Measurements from ENCODE around the gene TPST1.
"Not testable (repeated sequence)": the region's sequence is repeated elsewhere in the genome, so short reads cannot be mapped to it uniquely, and the experiment has no call there.

Gene TPST1

DNA sequence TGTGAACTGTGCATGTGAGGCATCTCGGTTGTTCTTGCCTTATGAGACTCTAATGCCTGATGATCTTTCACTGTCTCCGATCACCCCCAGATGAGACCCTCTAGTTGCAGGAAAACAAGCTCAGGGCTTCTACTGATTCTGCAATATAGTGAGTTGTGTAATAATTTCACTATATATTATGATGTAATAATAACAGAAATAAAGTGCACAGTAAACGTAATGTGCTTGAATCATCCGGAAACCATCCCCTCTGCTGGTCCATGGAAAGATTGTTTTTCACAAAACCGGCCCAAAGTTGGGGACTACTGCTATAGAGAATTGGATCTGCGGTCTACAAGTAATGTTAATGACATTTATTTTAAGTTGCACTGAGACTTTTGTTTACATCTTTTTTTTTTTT lies 126.7 kb downstream of the TPST1 start:
- DNase-seq (ENCODE audit: low read depth in 2 of 2) = no peak

DNA sequence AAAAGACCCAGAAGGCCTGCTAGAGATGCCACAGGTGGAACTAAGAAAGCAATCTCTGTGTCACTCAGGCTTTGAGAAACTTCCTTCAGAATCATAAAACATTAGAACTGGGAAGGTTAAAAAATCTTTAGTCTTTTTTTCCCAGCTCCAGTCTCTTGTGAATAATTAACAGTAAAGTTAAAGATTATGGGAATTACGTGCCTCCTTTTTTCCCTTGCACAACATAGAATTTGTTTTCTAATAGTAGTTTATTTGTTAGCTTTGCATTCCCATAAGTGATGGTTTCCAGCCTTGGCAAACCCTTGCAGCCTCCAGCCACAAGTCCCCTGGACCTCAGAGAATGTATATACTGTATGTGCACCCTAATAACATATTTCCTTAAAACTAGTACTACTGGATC lies 128.3 kb downstream of the TPST1 start:
- DNase-seq (ENCODE audit: low read depth in 2 of 2) = no peak

DNA sequence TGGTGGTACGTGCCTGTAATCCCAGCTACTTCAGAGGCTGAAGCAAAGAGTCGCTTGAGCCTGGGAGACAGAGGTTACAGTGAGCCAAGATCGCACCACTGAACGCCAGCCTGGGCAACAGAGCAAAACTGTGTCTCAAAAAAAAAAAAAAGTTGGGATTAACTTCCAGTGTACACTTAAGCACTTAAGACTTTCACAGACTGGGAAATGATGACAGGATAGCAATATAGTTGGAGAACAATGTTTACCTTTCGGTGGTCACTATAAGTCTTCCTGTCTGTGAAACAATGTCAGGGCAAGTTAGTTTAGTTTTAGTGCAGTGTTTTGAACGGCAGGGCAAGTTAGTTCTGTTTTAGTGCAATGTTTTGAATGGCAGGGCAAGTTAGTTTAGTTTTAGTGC lies 130.2 kb downstream of the TPST1 start:
- no peak for DNase-seq (ENCODE audit: low read depth in 2 of 2)

- no peak for DNase-seq (ENCODE audit: low read depth in 2 of 2)
Observed at GRCh38 chr7:66336760-66337159, 131.6 kb downstream of the TPST1 start.

DNA sequence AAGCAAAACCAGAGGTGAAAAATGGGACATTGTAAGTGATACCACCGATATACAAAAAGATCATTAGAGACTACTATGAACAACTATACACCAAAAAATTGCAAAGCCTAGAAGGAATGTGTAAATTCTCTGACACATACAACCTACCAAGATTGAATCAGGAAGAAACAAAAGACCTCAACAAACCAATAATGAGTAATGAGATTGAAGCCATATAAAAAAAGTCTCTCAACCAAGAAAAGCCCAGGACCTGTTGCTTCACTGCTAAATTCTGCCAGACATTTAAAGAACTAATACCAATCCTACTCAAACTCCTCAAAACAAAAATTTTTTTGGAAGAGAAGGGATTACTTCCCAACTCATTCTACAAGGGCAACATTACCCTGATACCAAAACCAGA lies 134.0 kb downstream of the TPST1 start:
- DNase-seq (ENCODE audit: low read depth in 2 of 2) = no peak

DNA sequence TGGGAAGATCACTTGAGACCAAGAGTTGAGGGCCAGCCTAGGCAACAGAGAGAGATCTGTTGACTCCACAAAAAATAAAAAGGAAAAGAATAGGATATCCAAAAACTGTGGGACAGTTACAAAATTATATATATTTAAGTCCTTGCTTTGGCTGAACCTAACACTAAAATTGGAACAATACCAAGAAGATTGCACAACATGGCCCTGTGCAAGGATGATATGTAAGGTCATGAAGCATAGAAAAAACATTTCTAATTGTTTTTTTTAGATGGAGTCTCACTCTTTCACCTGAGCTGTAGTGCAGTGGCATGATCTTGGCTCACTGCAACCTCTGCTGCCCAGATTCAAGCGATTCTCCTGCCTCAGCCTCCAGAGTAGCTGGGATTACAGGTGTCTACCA lies 139.0 kb downstream of the TPST1 start:
- DNase-seq (ENCODE audit: low read depth in 2 of 2) = no peak

DNA sequence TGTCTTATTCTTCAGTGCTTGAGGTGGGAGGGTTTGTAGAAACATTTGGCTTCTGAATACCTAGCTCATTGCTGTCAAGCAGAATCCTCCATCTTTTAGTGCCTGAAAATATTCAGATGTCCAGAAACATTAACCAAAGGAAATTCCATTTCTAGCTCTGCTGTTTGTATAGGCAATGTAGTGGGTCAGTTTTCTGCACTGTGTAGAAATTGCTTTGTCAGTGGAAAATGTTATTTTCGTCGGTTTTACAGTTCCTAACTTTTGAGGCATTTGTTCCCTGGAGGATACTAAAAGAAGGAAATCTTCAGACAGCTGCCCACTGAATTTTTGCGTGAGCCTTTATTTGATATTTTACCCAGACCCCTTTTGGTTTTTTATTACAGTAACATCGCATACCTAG lies 143.4 kb downstream of the TPST1 start:
- DNase-seq (ENCODE audit: low read depth in 2 of 2) = no peak

GRCh38 chr7:66348959-66349358 lies 143.8 kb downstream of the TPST1 start:
- DNase-seq (ENCODE audit: low read depth in 2 of 2) = no peak

- DNase-seq (ENCODE audit: low read depth in 2 of 2) = no peak
Observed at GRCh38 chr7:66352071-66352470, 146.9 kb downstream of the TPST1 start.

GRCh38 chr7:66353547-66353946 lies 148.4 kb downstream of the TPST1 start:
- DNase-seq (ENCODE audit: low read depth in 2 of 2) = no peak

DNA sequence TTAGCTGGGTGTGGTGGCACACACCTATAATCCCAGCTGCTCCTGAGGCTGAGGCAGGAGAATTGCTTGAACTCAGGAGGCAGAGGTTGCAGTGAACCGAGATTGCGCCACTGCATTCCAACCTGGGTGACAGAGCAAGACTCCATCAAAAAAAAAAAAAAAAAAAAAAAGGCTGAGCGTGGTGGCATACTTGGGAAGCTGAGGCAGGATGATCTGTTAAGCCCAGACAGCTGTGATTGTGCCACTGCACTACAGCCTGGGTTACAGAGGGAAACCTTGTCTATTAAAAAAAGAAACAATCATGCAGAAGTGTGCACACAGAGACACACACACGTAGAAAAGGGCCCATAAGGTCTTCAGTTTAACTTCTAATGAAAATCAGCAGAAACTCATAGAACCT lies 150.6 kb downstream of the TPST1 start:
- no peak for DNase-seq (ENCODE audit: low read depth in 2 of 2)

- no peak for DNase-seq (ENCODE audit: low read depth in 2 of 2)
Observed at GRCh38 chr7:66356277-66356721, 151.2 kb downstream of the TPST1 start.

- DNase-seq (ENCODE audit: low read depth in 2 of 2) = no peak
Observed at GRCh38 chr7:66357087-66357486, 152.0 kb downstream of the TPST1 start.

GRCh38 chr7:66359656-66360211 lies 154.6 kb downstream of the TPST1 start:
- no peak for DNase-seq (ENCODE audit: low read depth in 2 of 2)

DNA sequence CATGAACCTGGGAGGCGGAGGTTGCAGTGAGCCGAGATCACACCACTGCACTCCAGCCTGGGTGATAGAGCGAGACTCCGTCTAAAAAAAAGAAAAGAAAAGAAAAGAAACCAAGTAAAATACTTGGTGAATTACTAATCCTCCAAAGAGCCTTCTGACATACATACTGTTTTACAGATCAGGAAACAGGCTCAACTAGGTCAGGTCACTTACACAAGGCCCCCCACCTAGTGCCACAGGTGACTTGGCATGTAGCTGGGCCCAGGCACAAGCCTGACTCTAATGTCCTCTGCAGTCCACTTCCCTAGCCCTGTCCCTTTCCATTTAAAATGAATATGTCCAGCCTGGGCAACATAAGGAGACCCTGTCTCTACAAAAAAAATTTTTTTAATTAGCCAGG lies 157.0 kb downstream of the TPST1 start:
- DNase-seq (ENCODE audit: low read depth in 2 of 2) = no peak

GRCh38 chr7:66363635-66364034 lies 158.5 kb downstream of the TPST1 start:
- DNase-seq (ENCODE audit: low read depth in 2 of 2) = no peak

- DNase-seq (ENCODE audit: low read depth in 2 of 2) = not testable (repeated sequence)
Observed at GRCh38 chr7:66365031-66365430, 159.9 kb downstream of the TPST1 start.

DNA sequence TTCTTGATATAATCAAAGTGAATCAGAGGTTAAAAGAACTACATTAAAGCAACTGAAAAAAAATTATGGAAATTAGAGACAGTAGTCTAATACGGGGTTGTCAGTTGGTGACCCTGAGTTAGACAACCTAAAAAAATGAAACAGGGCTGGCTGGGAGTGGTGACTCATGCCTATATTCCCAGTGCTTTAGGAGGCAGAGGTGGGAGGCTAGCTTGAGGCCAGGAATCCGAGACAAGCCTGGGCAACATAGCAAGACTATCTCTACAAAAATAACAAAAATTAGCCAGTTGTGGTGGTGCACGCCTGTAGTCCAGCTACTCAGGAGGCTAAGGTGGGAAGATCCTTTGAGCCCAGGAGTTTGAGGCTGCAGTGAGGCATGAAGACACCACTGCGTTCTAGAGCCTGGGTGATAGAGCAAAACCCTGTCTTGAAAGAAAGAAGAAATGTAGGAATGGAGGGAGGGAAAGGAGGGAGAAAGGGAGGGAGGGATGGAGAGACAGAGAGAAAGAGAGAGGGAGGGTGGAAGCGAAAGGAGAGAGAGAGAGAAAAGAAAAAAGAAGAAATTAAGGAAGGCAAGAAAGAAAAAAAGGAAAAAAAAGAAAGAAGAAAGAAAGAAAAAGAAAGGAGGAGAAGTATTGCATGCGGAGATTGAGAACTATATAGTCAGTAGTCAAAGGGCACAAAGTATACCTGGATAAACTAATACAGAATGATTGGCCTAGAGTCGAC lies 166.1 kb downstream of the TPST1 start:
- DNase-seq (ENCODE audit: low read depth in 2 of 2) = no peak

DNA sequence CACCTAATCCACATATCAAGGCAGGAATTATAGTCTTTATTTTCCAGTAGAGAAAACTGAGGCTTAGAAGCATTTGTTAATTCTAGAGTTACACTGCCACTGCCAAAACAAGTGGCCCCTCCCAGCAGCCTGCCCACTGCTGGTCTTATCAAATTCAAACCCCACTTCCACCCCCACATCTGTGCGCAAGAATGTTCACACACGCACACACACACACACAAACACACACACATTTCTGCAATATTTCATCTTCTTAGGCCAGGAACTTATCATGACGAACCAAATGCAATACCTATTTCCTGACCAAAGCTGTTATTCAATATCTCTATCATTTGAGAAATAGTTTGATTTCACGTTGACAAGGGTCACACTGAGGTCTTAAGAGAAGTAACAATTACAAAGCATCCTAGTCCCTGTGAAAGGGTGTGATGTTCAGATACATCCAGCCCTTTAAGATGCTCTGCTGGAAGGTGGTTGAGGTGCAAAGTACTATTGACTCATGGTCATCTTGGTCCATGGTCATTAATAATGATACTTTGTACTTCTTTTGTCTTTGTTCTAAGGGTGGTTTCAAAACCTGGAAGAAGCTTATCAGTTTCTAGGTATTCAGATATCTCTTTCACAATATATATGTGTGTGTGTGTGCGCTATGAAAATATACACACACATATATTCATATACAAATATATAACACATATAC lies 169.2 kb downstream of the TPST1 start:
- DNase-seq (ENCODE audit: low read depth in 2 of 2) = not testable (repeated sequence)

DNA sequence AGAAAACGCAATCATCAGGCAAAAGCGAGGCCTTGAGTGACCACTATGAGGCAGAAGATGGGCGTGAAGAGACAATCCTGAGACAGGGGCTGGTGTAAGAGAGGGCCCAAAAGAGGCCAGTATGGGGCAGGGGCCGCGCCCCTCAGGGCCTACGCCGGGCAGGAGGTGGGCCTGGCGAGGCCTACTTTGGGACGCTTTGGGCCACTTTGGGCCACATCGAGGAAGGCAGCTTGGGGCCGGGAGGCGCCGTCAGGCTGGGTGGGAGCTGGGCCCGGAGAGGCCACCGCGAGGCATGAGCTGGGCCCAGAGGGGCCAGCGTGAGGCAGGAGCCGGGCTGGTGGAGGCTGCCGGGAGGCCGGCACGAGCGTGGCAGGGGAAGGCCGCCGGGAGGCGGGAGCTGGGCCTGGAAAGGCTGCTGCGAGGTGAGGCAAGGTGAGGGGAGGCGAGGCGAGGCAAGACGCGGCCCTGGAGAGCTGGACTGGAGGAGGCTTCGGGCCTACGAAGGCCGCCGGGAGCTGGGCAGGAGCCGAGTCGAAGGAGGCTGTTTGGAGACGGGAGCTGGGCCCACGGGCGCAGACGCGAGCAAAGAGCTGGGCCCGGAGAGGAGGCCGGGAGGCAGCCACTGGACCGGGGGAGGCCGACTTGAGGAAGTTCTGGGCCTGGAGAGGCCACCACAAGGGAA lies 171.3 kb downstream of the TPST1 start:
- DNase-seq (ENCODE audit: low read depth in 2 of 2) = no peak

DNA sequence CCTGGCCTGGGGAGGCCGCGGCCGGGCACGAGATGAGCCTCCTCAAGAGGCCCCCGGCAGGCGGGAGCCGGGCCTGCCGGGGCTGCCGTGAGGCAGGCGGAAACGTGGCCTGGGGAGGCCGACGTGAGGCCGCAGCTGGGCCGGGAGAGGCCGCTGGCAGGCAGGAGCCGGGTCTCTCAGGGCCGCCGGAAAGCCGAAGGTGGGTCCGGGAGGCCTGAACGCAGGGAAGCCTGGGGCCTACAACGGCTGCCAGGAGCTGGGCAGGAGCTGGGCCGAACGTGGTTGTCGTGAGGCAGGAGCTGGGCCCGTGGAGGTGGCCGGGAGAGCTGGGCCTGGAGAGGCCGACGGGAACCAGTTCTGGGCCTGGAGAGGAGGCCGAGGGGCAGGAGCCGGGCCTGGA lies 171.9 kb downstream of the TPST1 start:
- DNase-seq (ENCODE audit: low read depth in 2 of 2) = no peak

DNA sequence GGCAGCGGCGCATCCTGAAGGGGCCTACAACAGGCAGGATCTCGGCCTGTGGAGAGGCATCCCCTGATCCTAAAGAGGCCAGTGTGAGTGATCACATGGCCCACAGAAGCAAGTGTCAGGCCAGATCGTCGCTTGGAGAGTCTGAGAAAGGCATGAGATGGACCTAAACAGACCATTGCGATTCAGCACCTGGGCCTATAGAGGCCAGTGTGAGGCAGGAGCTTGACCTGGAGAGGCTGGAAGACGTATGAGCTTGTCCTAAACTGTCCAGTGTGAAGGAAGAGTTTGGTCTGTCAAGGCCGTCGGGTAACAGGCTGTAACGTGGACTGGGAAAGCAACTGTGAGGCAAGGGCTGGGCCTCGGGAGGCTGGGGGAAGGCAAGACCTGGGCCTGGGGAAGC lies 172.6 kb downstream of the TPST1 start:
- no peak for DNase-seq (ENCODE audit: low read depth in 2 of 2)
